Mesenchymal stem cell (in vitro differentiated cells and primary cell): ENCODE results near the gene SLC35A5.
A peak's percentile ranks its signal among the peaks of the same experiment; 100 is the strongest.
"Not testable (repeated sequence)": the region's sequence is repeated elsewhere in the genome, so short reads cannot be mapped to it uniquely, and the experiment has no call there.

Source experiments
- DNase-seq: peaks from one replicate; pipeline ENCODE4 v3.0.0-alpha.2; 2013
- H2AFZ ChIP-seq: one replicate; pipeline ENCODE4 v1.6.1; 2013; ENCODE audit warnings: low read depth, mild to moderate bottlenecking, control low read depth, inconsistent platforms, low read length, moderate library complexity
- H2AK5ac ChIP-seq: 2 replicates; pipeline ENCODE4 v1.6.1; 2013; ENCODE audit warnings: low read length, moderate library complexity, mild to moderate bottlenecking, inconsistent platforms; ENCODE audit not compliant: severe bottlenecking
- H2BK120ac ChIP-seq: one replicate; pipeline ENCODE4 v1.6.1; 2013; ENCODE audit warnings: low read depth, mild to moderate bottlenecking, inconsistent platforms, low read length, moderate library complexity
- H2BK12ac ChIP-seq, 2 experiments: one replicate each; pipeline ENCODE4 v1.6.1; 2013; ENCODE audit warnings: inconsistent platforms in 2 of 2, low read length in 2 of 2, mild to moderate bottlenecking in 2 of 2, moderate library complexity in 2 of 2, control low read depth in 1 of 2
- H2BK15ac ChIP-seq: one replicate; pipeline ENCODE4 v1.6.1; 2013; ENCODE audit warnings: mild to moderate bottlenecking, low read depth, inconsistent platforms; ENCODE audit not compliant: poor library complexity, severe bottlenecking
- H2BK5ac ChIP-seq: 2 replicates; pipeline ENCODE4 v1.6.1; 2013; ENCODE audit warnings: low read depth, mild to moderate bottlenecking, low read length, control low read depth, inconsistent platforms; ENCODE audit not compliant: poor library complexity, severe bottlenecking
- H3K14ac ChIP-seq, 2 experiments: one replicate each; pipeline ENCODE4 v1.6.1; 2013; ENCODE audit warnings: inconsistent platforms in 2 of 2, low read length in 2 of 2, control low read depth in 1 of 2, mild to moderate bottlenecking in 1 of 2, moderate library complexity in 1 of 2
- H3K18ac ChIP-seq, 2 experiments: one replicate each; pipeline ENCODE4 v1.6.1; 2013; ENCODE audit warnings: inconsistent platforms in 2 of 2, low read length in 2 of 2, control low read depth in 1 of 2, low read depth in 1 of 2, mild to moderate bottlenecking in 1 of 2
- H3K23ac ChIP-seq, 2 experiments: one replicate each; pipeline ENCODE4 v1.6.1; 2013; ENCODE audit warnings: inconsistent platforms in 2 of 2, low read length in 2 of 2, mild to moderate bottlenecking in 2 of 2, moderate library complexity in 2 of 2, control low read depth in 1 of 2
- H3K27ac ChIP-seq: 2 replicates; pipeline ENCODE4 v1.5.1; 2013; ENCODE audit warnings: mild to moderate bottlenecking, moderate library complexity, low read length, control low read depth, inconsistent platforms; ENCODE audit not compliant: poor library complexity, severe bottlenecking
- H3K27me3 ChIP-seq, 2 experiments: 2 replicates each; pipeline versions ENCODE4 v1.6.1 to v1.7.0; 2013; ENCODE audit warnings: low read length in 2 of 2, mild to moderate bottlenecking in 2 of 2, moderate library complexity in 2 of 2, control low read depth in 1 of 2, inconsistent platforms in 1 of 2; ENCODE audit not compliant: control insufficient read depth in 1 of 2, insufficient read depth in 1 of 2
- H3K36me3 ChIP-seq, 2 experiments: 2 replicates each; pipeline versions ENCODE4 v1.6.1 to v1.7.0; 2013; ENCODE audit warnings: low read length in 2 of 2, control low read depth in 1 of 2, inconsistent platforms in 1 of 2, low read depth in 1 of 2, mild to moderate bottlenecking in 1 of 2; ENCODE audit not compliant: insufficient read depth in 2 of 2, control insufficient read depth in 1 of 2
- H3K4ac ChIP-seq, 2 experiments: one replicate each; pipeline ENCODE4 v1.6.1; 2013; ENCODE audit warnings: inconsistent platforms in 2 of 2, low read length in 2 of 2, mild to moderate bottlenecking in 2 of 2, moderate library complexity in 2 of 2, control low read depth in 1 of 2, low read depth in 1 of 2
- H3K4me1 ChIP-seq: 2 replicates; pipeline ENCODE4 v1.6.1; 2013; ENCODE audit warnings: low read depth, low read length, control low read depth; ENCODE audit not compliant: control insufficient read depth, insufficient read depth
- H3K4me2 ChIP-seq: 2 replicates; pipeline ENCODE4 v1.6.1; 2013; ENCODE audit warnings: low read length, mild to moderate bottlenecking, inconsistent platforms; ENCODE audit not compliant: poor library complexity, severe bottlenecking
- H3K4me3 ChIP-seq, 2 experiments: 2 replicates each; pipeline versions ENCODE4 v1.5.1 to v1.7.0; 2013; ENCODE audit warnings: low read length in 2 of 2, mild to moderate bottlenecking in 2 of 2, control low read depth in 1 of 2, low read depth in 1 of 2; ENCODE audit not compliant: insufficient read depth in 1 of 2
- H3K79me1 ChIP-seq: replicated peaks from 2 replicates; pipeline ENCODE4 v1.6.1; 2013; ENCODE audit warnings: mild to moderate bottlenecking, control low read depth, low read length, inconsistent platforms; ENCODE audit not compliant: poor library complexity, severe bottlenecking
- H3K9ac ChIP-seq: 2 replicates; pipeline ENCODE4 v1.7.0; 2013; ENCODE audit warnings: mild to moderate bottlenecking, low read length, moderate library complexity
- H3K9me3 ChIP-seq: 2 replicates; pipeline ENCODE4 v1.7.0; 2013; ENCODE audit warnings: mild to moderate bottlenecking, low read length; ENCODE audit not compliant: control insufficient read depth
- H4K8ac ChIP-seq: one replicate; pipeline ENCODE4 v1.6.1; 2013; ENCODE audit warnings: inconsistent platforms, mild to moderate bottlenecking, low read length, moderate library complexity
- H4K91ac ChIP-seq: one replicate; pipeline ENCODE4 v1.6.1; 2013; ENCODE audit warnings: mild to moderate bottlenecking, low read length, inconsistent platforms
- WGBS: methylation state at CpG from one replicate; pipeline ENCODE4 v1.1.7; 2013; ENCODE audit warnings: mixed read lengths; 5-methylcytosine and 5-hydroxymethylcytosine counted together

Gene SLC35A5

DNA sequence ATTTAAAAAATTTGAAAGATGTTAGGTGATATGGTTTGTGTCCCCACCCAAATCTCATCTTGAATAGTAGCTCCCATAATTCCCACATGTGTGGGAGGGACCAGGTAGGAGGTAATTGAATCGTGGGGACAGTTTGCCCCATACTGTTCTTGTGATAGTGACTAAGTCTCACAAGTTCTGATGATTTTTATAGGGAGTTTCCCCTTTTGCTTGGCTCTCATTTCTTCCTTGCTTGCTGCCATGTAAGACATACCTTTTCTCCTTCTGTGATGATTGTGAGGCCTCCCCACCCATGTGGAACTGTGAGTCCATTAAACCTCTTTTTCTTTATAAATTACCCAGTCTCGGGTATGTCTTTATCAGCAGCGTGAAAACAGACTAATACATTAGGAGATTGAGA is 42.9 kb upstream of the SLC35A5 start:
- H3K4me3 ChIP-seq, H3K79me1 ChIP-seq: not testable (repeated sequence)
- peak overlapping the region; percentile 8 for H2BK5ac ChIP-seq

DNA sequence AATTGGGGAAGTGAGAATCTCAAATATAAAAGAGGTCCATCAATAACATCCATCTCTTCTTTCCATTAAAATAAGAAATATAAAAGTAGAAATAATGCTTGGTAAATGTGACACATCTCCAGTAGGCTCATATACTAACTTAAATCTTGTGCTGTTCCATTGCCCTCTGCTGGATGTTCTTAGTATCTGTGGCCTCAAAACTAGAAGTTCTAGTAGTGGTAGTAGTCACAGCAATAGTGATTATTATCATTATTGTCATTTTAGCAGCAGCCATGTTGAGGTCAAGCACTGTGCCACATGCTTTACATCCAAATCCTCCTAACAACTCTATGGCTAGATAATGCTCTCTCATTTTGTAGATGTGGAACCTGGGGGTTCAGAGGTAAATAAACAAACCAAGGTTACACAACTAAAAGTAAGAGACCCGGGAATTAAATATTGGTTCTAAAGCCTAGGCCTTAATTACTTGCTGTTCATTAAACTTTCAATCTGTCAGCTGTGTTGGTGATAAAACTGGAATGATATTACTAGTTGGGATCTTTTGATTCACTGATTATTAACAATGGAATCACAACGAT is 42.3 kb upstream of the SLC35A5 start:
- Histone ChIP-seq H3K4ac (no peak overlapping the region), H3K79me1 (no peaks in the 10 kb centered on the region), H2BK15ac (no peak overlapping the region), H2BK5ac (no peak overlapping the region), H3K36me3 (peaks cover 0 to 1% of the 10 kb centered on the region in 2 experiments), H3K27me3 (no peaks in the 10 kb centered on the region), H3K18ac (no peak overlapping the region), H3K14ac (no peak overlapping the region), H3K4me3 (no peak overlapping the region), H4K8ac (no peak overlapping the region), H3K4me1 (no peaks in the 10 kb centered on the region), H3K23ac (no peak overlapping the region), H2BK12ac (no peak overlapping the region), H2BK120ac (no peak overlapping the region), H3K4me2 (no peak overlapping the region), H2AFZ (no peak overlapping the region), H3K27ac (no peak overlapping the region), H3K9me3 (no peaks in the 10 kb centered on the region), H2AK5ac (no peak overlapping the region), H3K9ac (peak overlapping the region; percentile 30), H4K91ac (no peak overlapping the region)
- WGBS = 100% methylated on average over 1 of the region's 2 CpGs
- DNase-seq = peak; percentile 73

More for the DNA sequence above, 42.9 kb upstream of the SLC35A5 start:
- H3K4ac ChIP-seq, H3K36me3 ChIP-seq, H2BK12ac ChIP-seq, H4K91ac ChIP-seq, DNase-seq, H3K27me3 ChIP-seq, H2BK15ac ChIP-seq, H4K8ac ChIP-seq, H2BK120ac ChIP-seq, H3K4me2 ChIP-seq, H3K18ac ChIP-seq, H3K4me1 ChIP-seq, H3K14ac ChIP-seq, H3K23ac ChIP-seq, H3K9me3 ChIP-seq, H2AFZ ChIP-seq, H2AK5ac ChIP-seq, H3K27ac ChIP-seq: not testable (repeated sequence)
- H3K9ac ChIP-seq = peak overlapping the region; percentile 30
- WGBS = 0% methylated on average over 1 of the region's 3 CpGs

DNA sequence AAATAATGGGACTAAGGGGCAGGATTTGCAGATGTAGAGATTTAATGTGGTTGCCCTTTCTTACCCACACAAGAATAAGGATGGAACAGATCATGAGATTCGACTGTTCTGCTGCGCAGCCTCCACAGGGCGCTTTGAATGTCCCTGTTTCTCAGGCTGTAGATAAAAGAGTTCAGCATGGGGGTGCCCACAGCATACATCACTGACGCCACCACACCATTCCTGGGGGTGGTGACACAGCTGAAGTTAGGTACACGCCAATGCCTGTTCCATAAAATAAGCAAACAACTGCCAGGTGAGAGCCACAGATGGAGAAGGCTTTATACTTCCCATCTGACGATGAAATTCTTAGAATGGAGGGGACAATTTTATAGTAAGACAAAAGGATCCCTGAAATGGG is 37.7 kb upstream of the SLC35A5 start:
- H3K79me1 ChIP-seq, H4K91ac ChIP-seq, H3K4me2 ChIP-seq, H4K8ac ChIP-seq, H3K27me3 ChIP-seq, H3K23ac ChIP-seq, H3K4ac ChIP-seq, H2BK12ac ChIP-seq, DNase-seq, H3K9me3 ChIP-seq, H2BK5ac ChIP-seq, H2BK15ac ChIP-seq, H2BK120ac ChIP-seq, H3K4me3 ChIP-seq, H3K14ac ChIP-seq, H3K18ac ChIP-seq, H3K27ac ChIP-seq, H2AK5ac ChIP-seq, H3K9ac ChIP-seq, H2AFZ ChIP-seq, H3K4me1 ChIP-seq: not testable (repeated sequence)
- WGBS = 94% methylated on average over 5 of the region's 6 CpGs
- H3K36me3 ChIP-seq = peaks cover 3 to 32% of the 10 kb centered on the region in 2 experiments

DNA sequence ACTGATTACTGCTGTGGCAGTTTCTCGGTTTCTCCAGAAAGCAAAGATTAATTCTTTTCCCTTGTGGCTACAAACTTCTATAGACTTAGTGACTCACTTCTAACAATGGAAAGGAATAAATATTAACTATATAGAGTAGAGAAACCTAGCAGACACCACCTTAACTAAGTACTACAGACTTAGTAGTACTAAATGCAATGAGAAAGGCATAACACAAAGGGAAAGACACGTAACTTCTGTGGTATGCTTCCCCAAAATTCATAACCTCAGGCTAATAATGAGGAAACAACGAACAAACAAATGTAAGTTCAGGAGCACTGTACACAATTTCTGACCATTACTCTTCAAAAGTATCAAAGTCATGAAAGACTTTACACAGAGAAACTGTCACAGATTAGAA is 31.3 kb upstream of the SLC35A5 start:
- H3K9ac ChIP-seq = no peak overlapping the region
- H3K18ac ChIP-seq = no peak overlapping the region
- H3K9me3 ChIP-seq = no peaks in the 10 kb centered on the region
- H3K27ac ChIP-seq = no peak overlapping the region
- H3K27me3 ChIP-seq = no peaks in the 10 kb centered on the region
- no peak overlapping the region for H2BK12ac ChIP-seq
- no peak overlapping the region for H3K4me3 ChIP-seq
- H3K4me1 ChIP-seq = no peaks in the 10 kb centered on the region
- H2BK15ac ChIP-seq = no peak overlapping the region
- no peak overlapping the region for H4K91ac ChIP-seq
- H3K4ac ChIP-seq = no peak overlapping the region
- no peak overlapping the region for H4K8ac ChIP-seq
- no peak overlapping the region for H2AK5ac ChIP-seq
- H2BK5ac ChIP-seq = no peak overlapping the region
- H3K36me3 ChIP-seq = peaks cover 6 to 84% of the 10 kb centered on the region in 2 experiments
- DNase-seq = no peak
- WGBS = 98% methylated on average over 3 of the region's 3 CpGs
- H3K4me2 ChIP-seq = no peak overlapping the region
- H3K14ac ChIP-seq = no peak overlapping the region
- H3K79me1 ChIP-seq = peaks cover 3% of the 10 kb centered on the region
- H2BK120ac ChIP-seq = no peak overlapping the region
- no peak overlapping the region for H3K23ac ChIP-seq
- H2AFZ ChIP-seq = no peak overlapping the region
